ENCODE results near the gene CHCHD3.

DNA sequence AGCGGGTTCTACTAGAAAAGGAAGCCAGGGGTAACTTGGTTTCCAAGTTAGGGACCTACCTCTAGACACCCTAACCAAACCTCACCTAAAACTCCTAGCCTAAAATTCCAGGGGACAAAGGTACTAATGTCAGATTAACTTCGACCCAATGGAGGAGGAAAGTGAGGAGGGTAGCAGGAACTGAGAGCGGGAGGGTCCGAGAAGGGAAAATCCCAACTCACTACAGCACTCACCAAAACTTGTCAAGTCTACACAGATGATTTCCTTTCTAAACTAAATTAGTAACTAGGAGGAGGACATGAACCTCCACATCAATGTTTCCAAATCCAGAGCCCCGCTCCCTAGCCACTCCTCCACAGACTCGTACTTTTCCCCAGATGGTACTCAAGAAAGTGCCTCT, 22.6 kb downstream of the CHCHD3 start:
- TF ChIP-seq, protein P1, sequence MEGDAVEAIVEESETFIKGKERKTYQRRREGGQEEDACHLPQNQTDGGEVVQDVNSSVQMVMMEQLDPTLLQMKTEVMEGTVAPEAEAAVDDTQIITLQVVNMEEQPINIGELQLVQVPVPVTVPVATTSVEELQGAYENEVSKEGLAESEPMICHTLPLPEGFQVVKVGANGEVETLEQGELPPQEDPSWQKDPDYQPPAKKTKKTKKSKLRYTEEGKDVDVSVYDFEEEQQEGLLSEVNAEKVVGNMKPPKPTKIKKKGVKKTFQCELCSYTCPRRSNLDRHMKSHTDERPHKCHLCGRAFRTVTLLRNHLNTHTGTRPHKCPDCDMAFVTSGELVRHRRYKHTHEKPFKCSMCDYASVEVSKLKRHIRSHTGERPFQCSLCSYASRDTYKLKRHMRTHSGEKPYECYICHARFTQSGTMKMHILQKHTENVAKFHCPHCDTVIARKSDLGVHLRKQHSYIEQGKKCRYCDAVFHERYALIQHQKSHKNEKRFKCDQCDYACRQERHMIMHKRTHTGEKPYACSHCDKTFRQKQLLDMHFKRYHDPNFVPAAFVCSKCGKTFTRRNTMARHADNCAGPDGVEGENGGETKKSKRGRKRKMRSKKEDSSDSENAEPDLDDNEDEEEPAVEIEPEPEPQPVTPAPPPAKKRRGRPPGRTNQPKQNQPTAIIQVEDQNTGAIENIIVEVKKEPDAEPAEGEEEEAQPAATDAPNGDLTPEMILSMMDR (IDR thresholded peaks at IDR 0.05) = no peak
- TF ChIP-seq POLR2A (IDR thresholded peaks at IDR 0.05) = no peak
- TF ChIP-seq POLR2AphosphoS5 (IDR thresholded peaks at IDR 0.05) = no peak
- no peak for TF ChIP-seq EP300 (IDR thresholded peaks at IDR 0.05)
